C4-2B (cell line): ENCODE measurements around the gene SLC2A5.
"Not testable (repeated sequence)": the region's sequence is repeated elsewhere in the genome, so short reads cannot be mapped to it uniquely, and the experiment has no call there.

ENCODE experiments used
- H3K27ac ChIP-seq: fragments of 450-650 bp; 2 replicates; pipeline ENCODE4 v1.5.1; 2017
- CTCF ChIP-seq: fragments of 450-650 bp; conservative IDR thresholded peaks from 2 replicates; pipeline ENCODE4 v1.5.1; 2017; ENCODE audit warnings: mild to moderate bottlenecking
- ZFX ChIP-seq: fragments of 450-650 bp; IDR thresholded peaks from 2 replicates; pipeline ENCODE4 v1.6.1; 2017

The SLC2A5 gene

GRCh38 chr1:9097947-9098705, 28.7 kb upstream of the SLC2A5 start:
- H3K27ac ChIP-seq, result no peak overlapping the region
- TF ChIP-seq CTCF (no peak), ZFX (no peak)

- no peak for TF ChIP-seq ZFX
- no peak for TF ChIP-seq CTCF
- H3K27ac ChIP-seq, result no peak overlapping the region
Measured at GRCh38 chr1:9095818-9096217, 26.4 kb upstream of the SLC2A5 start.

GRCh38 chr1:9093996-9094595, 24.7 kb upstream of the SLC2A5 start:
- not testable (repeated sequence) for H3K27ac ChIP-seq

GRCh38 chr1:9093581-9093980, 24.1 kb upstream of the SLC2A5 start:
- H3K27ac ChIP-seq, result no peak overlapping the region
- TF ChIP-seq ZFX (no peak), CTCF (no peak)

- no peak for TF ChIP-seq ZFX
- TF ChIP-seq CTCF, result no peak
- no peak overlapping the region for H3K27ac ChIP-seq
Measured at GRCh38 chr1:9093091-9093490, 23.7 kb upstream of the SLC2A5 start.

GRCh38 chr1:9088807-9089206, 19.4 kb upstream of the SLC2A5 start:
- H3K27ac ChIP-seq, result no peak overlapping the region
- TF ChIP-seq CTCF (no peak), ZFX (no peak)

- no peak for TF ChIP-seq CTCF
- TF ChIP-seq ZFX, result no peak
- no peak overlapping the region for H3K27ac ChIP-seq
Measured at GRCh38 chr1:9087411-9088125, 18.1 kb upstream of the SLC2A5 start.
